AG04450 (cell line): ENCODE results near the gene HP. TPM values are rescaled to one million over a fixed set of nuclear protein-coding genes. Genes with fewer than 3 reads are reported as not detected.

Experiments used
- CTCF ChIA-PET: fragments of 300-600, 350-600 bp; formaldehyde crosslinking; extraction: SDS; loops from one replicate; lab custom pipeline; 2022; ENCODE audit warnings: antibody characterized with exemption, inconsistent platforms; lab: Charles Lee
- POLR2A ChIA-PET: fragments of 350-600 bp; formaldehyde crosslinking; extraction: SDS; loops from one replicate; lab custom pipeline; 2021; ENCODE audit warnings: antibody characterized with exemption, inconsistent platforms; lab: Yijun Ruan, JAX
- DNase-seq: peaks from one replicate; pipeline ENCODE4 v3.0.0-alpha.2; 2011; ENCODE audit warnings: low read depth, low spot score
- H3K27ac ChIP-seq: one replicate; pipeline ENCODE4 v1.5.1; 2012; ENCODE audit warnings: low read depth, low read length, control low read depth
- H3K27me3 ChIP-seq: one replicate; pipeline ENCODE4 v1.6.0; 2012; ENCODE audit warnings: low read length; ENCODE audit not compliant: control insufficient read depth, insufficient read depth
- H3K4me3 ChIP-seq: 2 replicates; pipeline ENCODE4 v1.5.1; 2011; ENCODE audit warnings: mild to moderate bottlenecking, low read depth, low read length, control low read depth
- H3K9me3 ChIP-seq: 2 replicates; pipeline ENCODE4 v1.5.1; 2012; ENCODE audit warnings: low read length; ENCODE audit not compliant: control insufficient read depth, insufficient read depth
- polyA plus RNA-seq: library from polyadenylated mRNA; depleted of rRNA; stranded (reverse); fragments of >200 nt; gene quantifications from 2 replicates; pipeline ENCODE4 v1.2.3, GENCODE V29; 2011
- TF ChIP-seq, protein P1 (sequence below): IDR thresholded peaks from 2 replicates; pipeline ENCODE4 v1.5.1; 2011; ENCODE audit warnings: low read depth, low read length, control low read depth, inconsistent platforms

The HP gene
- polyA plus RNA-seq, 1 experiment = not detected

DNA sequence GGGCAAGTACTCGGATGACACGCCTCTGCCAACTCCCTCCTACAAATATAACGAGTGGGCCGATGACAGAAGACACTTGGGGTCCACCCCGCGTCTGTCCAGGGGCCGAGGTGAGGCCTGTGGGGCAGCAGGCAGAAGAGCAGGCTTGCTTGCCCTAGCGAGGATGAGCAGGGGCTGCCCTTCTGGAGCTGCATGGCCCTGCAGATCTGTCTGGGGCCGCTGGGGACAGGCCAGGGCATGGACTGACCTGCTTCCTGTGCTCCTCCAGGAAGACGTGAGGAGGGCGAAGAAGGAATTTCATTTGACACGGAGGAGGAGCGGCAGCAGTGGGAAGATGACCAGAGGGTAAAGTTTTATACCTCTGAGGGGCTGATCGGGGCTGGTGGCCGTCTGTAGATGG, 44.6 kb downstream of the HP start:
- Histone ChIP-seq H3K9me3 (no peaks in the 10 kb centered on the region; the same call in 1 of the 2 replicates), H3K4me3 (no peak overlapping the region), H3K27ac (no peak overlapping the region), H3K27me3 (no peaks in the 10 kb centered on the region)
- TF ChIP-seq, protein P1, sequence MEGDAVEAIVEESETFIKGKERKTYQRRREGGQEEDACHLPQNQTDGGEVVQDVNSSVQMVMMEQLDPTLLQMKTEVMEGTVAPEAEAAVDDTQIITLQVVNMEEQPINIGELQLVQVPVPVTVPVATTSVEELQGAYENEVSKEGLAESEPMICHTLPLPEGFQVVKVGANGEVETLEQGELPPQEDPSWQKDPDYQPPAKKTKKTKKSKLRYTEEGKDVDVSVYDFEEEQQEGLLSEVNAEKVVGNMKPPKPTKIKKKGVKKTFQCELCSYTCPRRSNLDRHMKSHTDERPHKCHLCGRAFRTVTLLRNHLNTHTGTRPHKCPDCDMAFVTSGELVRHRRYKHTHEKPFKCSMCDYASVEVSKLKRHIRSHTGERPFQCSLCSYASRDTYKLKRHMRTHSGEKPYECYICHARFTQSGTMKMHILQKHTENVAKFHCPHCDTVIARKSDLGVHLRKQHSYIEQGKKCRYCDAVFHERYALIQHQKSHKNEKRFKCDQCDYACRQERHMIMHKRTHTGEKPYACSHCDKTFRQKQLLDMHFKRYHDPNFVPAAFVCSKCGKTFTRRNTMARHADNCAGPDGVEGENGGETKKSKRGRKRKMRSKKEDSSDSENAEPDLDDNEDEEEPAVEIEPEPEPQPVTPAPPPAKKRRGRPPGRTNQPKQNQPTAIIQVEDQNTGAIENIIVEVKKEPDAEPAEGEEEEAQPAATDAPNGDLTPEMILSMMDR = no peak
- POLR2A ChIA-PET = no interaction called here
- CTCF ChIA-PET = interaction anchor here (2.2 kb wide), 2 partner anchors 32 to 37 kb away, joined by 7 to 15 read pairs; partner anchors contain the start of gene HPR
- DNase-seq = no peak

DNA sequence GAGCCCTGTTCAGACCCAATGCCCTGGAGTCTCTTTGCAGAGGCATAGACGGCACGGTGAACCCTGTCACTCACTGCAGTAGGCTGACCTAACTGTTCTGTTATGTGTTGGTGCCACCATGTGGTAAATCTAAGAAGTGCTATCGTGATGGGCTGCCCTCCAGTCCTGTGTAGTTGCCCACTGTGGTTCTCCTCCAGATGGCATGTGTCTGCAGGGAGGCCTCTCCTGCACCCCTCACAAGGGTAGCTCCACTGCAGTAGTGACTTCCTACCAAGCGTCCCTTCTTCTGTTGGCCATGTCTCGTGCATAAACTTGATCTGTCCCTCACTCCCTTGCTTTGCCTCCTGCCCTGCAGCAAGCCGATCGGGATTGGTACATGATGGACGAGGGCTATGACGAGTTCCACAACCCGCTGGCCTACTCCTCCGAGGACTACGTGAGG, 45.1 kb downstream of the HP start:
- Histone ChIP-seq H3K27me3 (no peaks in the 10 kb centered on the region), H3K4me3 (no peak overlapping the region), H3K27ac (no peak overlapping the region), H3K9me3 (no peaks in the 10 kb centered on the region)
- TF ChIP-seq, protein P1 = peak; percentile 56
- CTCF ChIA-PET = interaction anchor here (0.6 to 2.2 kb wide), 4 partner anchors 27 to 1515 kb away, joined by 3 to 15 read pairs (median 6); partner anchors contain the start of gene HPR
- no peak for DNase-seq
- POLR2A ChIA-PET = no interaction called here

DNA sequence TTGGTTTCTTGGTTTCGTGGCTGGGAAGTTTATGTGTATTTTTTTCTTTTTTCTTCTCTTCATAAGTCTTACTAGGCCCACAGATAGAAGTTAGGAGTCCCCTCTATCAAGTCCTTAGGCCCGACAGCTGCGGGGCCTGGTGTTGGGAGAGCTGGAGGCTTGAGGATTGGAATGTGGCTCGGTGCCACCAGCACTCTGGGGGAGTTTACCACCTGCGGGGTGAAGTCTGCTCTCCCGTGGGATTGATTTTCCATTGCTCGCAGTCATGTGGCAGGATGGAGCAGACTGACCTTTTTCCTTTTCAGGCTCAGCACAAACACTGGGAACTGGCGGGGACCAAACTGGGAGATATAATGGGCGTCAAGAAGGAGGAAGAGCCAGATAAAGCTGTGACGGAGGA, 46.9 kb downstream of the HP start:
- TF ChIP-seq, protein P1 = no peak
- CTCF ChIA-PET = no interaction called here
- H3K9me3 ChIP-seq = no peaks in the 10 kb centered on the region
- POLR2A ChIA-PET = no interaction called here
- no peak overlapping the region for H3K4me3 ChIP-seq
- H3K27me3 ChIP-seq = no peaks in the 10 kb centered on the region
- H3K27ac ChIP-seq = no peak overlapping the region
- DNase-seq = no peak

DNA sequence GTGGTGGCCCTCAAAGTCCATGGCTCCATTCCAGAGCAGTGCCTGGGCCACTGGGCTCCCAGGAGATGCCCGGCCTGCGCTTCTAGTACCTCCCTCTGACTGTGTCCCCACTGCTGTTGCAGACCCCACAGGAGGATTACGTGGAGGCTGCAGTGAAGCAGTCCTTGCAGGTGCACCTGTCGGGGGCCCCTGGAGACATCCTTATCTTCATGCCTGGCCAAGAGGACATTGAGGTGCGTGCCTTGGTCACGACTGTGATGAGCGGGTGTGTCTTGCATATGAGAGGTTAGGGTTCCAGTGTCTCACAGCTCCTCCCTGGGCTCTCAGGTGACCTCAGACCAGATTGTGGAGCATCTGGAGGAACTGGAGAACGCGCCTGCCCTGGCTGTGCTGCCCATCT, 50.6 kb downstream of the HP start:
- H3K4me3 ChIP-seq = no peak overlapping the region
- H3K9me3 ChIP-seq = no peaks in the 10 kb centered on the region
- DNase-seq = no peak
- no peaks in the 10 kb centered on the region for H3K27me3 ChIP-seq
- POLR2A ChIA-PET = no interaction called here
- CTCF ChIA-PET = no interaction called here
- H3K27ac ChIP-seq = no peak overlapping the region
- TF ChIP-seq, protein P1 = no peak

DNA sequence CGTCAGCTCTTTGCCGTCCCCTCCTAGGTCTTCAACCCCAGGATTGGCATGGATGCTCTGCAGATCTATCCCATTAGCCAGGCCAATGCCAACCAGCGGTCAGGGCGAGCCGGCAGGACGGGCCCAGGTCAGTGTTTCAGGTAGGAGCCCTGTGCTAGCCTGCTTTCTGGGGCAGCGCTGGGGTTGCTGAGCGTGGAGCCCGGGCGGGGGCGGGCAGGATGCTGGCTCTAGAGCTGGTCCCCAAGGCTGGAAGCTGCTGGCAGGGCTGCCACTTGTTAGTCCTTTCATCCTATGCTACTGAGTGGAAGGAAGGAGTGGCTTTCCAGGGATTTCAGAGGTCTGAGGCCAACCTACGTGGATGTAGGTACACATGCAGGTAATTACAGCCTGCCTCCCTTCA, 51.7 kb downstream of the HP start:
- H3K9me3 ChIP-seq = no peaks in the 10 kb centered on the region
- TF ChIP-seq, protein P1 = no peak
- CTCF ChIA-PET = no interaction called here
- DNase-seq = no peak
- no peaks in the 10 kb centered on the region for H3K27me3 ChIP-seq
- H3K4me3 ChIP-seq = no peak overlapping the region
- POLR2A ChIA-PET = no interaction called here
- H3K27ac ChIP-seq = no peak overlapping the region
